Measurements from ENCODE around the gene CACNA2D4. TPM values are rescaled to one million over a fixed set of nuclear protein-coding genes. Genes with fewer than 3 reads are reported as not detected.

Gene CACNA2D4
- total RNA-seq, 1 experiment from 2014 or later, result not detected

DNA sequence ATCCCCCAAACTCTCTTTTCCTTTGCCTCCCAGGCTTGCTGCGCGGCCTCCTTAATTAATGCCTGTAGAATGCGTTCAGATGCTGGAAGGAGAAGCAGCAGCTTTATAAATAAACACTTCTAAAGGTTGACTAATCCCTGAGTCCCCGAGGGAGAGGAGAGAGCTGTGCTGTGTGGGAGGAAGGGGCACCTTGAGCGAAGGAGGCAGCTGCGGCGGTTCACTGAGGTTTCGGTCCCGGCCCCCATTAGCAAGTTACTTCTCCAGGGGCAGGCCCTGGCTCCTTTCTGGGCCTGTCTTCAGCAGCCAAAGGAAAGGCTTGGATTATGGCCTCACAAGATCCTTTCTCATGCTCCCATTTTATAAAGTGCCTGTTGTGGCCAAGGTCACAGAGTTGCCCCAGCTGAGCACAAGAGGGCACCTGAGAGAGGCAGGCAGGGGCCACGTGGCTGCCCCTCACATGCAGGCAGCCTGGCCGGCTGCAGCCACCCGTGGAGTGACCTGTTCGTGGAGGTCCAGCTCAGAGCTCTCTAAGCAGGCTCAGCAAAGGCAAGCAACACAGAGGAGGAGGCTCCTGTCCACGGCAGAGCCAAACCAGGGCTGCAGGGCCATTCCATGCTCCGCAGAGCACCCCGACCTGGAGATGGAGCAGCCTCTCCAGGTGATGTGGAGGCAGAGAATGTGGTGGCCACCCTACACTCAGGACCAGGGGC, 15.0 kb upstream of the CACNA2D4 start:
- DNase-seq, result no peak
- BruUV-seq (replicated peaks), result no TSS peak
- Histone ChIP-seq H3K27me3 (ENCODE audit: low read length) (no peaks in the 10 kb centered on the region), H2AFZ (ENCODE audit: low read length) (no peak overlapping the region), H3K4me2 (ENCODE audit: low read length) (no peak overlapping the region), H4K20me1 (ENCODE audit: low read length) (no peaks in the 10 kb centered on the region), H3K9me2 (replicated peaks; ENCODE audit: low read length) (no peaks in the 10 kb centered on the region), H3K9ac (ENCODE audit: low read length) (no peak overlapping the region), H3K9me3 (ENCODE audit: low read length) (no peaks in the 10 kb centered on the region), H3K4me1 (ENCODE audit: insufficient read depth, low read length) (peaks cover 21% of the 10 kb centered on the region), H3F3A (ENCODE audit: low read length, unreplicated experiment) (no peaks in the 10 kb centered on the region), H3K4me3 (ENCODE audit: low read length) (no peak overlapping the region), H3K79me2 (ENCODE audit: low read length) (no peaks in the 10 kb centered on the region), H3K27ac (ENCODE audit: low read length) (no peak overlapping the region), H3K36me3 (ENCODE audit: low read depth, low read length) (no peaks in the 10 kb centered on the region)
- TF ChIP-seq EZH2 (IDR thresholded peaks at IDR 0.05; ENCODE audit: low read length, unreplicated experiment) (no peak), EZH2phosphoT487 (IDR thresholded peaks at IDR 0.05; ENCODE audit: borderline replicate concordance, low read length) (no peak)
- TF ChIP-seq, protein P1, sequence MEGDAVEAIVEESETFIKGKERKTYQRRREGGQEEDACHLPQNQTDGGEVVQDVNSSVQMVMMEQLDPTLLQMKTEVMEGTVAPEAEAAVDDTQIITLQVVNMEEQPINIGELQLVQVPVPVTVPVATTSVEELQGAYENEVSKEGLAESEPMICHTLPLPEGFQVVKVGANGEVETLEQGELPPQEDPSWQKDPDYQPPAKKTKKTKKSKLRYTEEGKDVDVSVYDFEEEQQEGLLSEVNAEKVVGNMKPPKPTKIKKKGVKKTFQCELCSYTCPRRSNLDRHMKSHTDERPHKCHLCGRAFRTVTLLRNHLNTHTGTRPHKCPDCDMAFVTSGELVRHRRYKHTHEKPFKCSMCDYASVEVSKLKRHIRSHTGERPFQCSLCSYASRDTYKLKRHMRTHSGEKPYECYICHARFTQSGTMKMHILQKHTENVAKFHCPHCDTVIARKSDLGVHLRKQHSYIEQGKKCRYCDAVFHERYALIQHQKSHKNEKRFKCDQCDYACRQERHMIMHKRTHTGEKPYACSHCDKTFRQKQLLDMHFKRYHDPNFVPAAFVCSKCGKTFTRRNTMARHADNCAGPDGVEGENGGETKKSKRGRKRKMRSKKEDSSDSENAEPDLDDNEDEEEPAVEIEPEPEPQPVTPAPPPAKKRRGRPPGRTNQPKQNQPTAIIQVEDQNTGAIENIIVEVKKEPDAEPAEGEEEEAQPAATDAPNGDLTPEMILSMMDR (conservative IDR thresholded peaks at IDR 0.05; ENCODE audit: low read depth, low read length), result no peak
- ChIA-PET CTCF (no interaction called here), POLR2A (ENCODE audit: unreplicated experiment) (no interaction called here)
- intact Hi-C loops (cut with micrococcal nuclease), result loop anchor here (10.0 kb wide), 1 partner anchor 279 kb away; no protein-coding TSS in a partner anchor
- no peak for ATAC-seq

- intact Hi-C loops (cut with micrococcal nuclease), result loop anchor here (10.0 kb wide), 1 partner anchor 278 kb away; no protein-coding TSS in a partner anchor
- Histone ChIP-seq H3K4me1 (ENCODE audit: insufficient read depth, low read length) (peaks cover 19% of the 10 kb centered on the region), H4K20me1 (ENCODE audit: low read length) (no peaks in the 10 kb centered on the region), H3K4me2 (ENCODE audit: low read length) (no peak overlapping the region), H2AFZ (ENCODE audit: low read length) (no peak overlapping the region), H3K9me3 (ENCODE audit: low read length) (no peaks in the 10 kb centered on the region), H3K36me3 (ENCODE audit: low read depth, low read length) (no peaks in the 10 kb centered on the region), H3K27ac (ENCODE audit: low read length) (no peak overlapping the region), H3K27me3 (ENCODE audit: low read length) (0 out of 2 replicates have a peak, but pooled peaks cover 5% of the 10 kb centered on the region), H3K4me3 (ENCODE audit: low read length) (no peak overlapping the region), H3K9me2 (replicated peaks; ENCODE audit: low read length) (no peaks in the 10 kb centered on the region), H3K79me2 (ENCODE audit: low read length) (no peaks in the 10 kb centered on the region), H3K9ac (ENCODE audit: low read length) (no peak overlapping the region), H3F3A (ENCODE audit: low read length, unreplicated experiment) (no peaks in the 10 kb centered on the region)
- ChIA-PET POLR2A (ENCODE audit: unreplicated experiment) (no interaction called here), CTCF (no interaction called here)
- BruUV-seq (replicated peaks), result no TSS peak
- no peak for DNase-seq
- TF ChIP-seq EZH2phosphoT487 (IDR thresholded peaks at IDR 0.05; ENCODE audit: borderline replicate concordance, low read length) (no peak), EZH2 (IDR thresholded peaks at IDR 0.05; ENCODE audit: low read length, unreplicated experiment) (no peak)
- TF ChIP-seq, protein P1 (conservative IDR thresholded peaks at IDR 0.05; ENCODE audit: low read depth, low read length), result no peak
- no peak for ATAC-seq
These were observed 13.9 kb upstream of the CACNA2D4 start for GRCh38 chr12:1932264-1932777.

DNA sequence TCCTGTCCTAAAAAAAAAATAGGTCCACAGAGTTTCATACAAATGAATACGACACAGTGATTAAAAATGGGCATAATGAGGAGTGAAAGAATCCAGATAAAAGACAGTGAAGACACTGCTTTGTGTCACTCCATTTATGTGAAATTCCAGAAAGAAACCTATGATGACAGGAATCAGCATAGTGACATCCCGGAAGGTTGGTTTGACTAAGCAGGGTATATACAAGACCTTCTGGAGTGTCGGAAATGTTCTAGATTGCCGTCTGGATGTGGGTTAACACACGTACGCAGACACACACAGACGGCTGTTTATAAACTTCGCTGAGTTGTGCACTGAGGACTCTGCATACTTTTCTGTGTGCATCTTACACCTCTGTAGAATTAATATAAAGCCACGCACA, 13.2 kb upstream of the CACNA2D4 start:
- no peak for DNase-seq
- ChIA-PET CTCF (no interaction called here), POLR2A (ENCODE audit: unreplicated experiment) (no interaction called here)
- Histone ChIP-seq H3K4me1 (ENCODE audit: insufficient read depth, low read length) (peaks cover 12% of the 10 kb centered on the region), H3K79me2 (ENCODE audit: low read length) (no peaks in the 10 kb centered on the region), H3K9me3 (ENCODE audit: low read length) (no peaks in the 10 kb centered on the region), H2AFZ (ENCODE audit: low read length) (no peak overlapping the region), H3K27ac (ENCODE audit: low read length) (no peak overlapping the region), H3F3A (ENCODE audit: low read length, unreplicated experiment) (no peaks in the 10 kb centered on the region), H4K20me1 (ENCODE audit: low read length) (no peaks in the 10 kb centered on the region), H3K4me2 (ENCODE audit: low read length) (no peak overlapping the region), H3K36me3 (ENCODE audit: low read depth, low read length) (no peaks in the 10 kb centered on the region), H3K9me2 (replicated peaks; ENCODE audit: low read length) (no peaks in the 10 kb centered on the region), H3K27me3 (ENCODE audit: low read length) (peaks cover 5% of the 10 kb centered on the region; the same call in 1 of the 2 replicates), H3K4me3 (ENCODE audit: low read length) (no peak overlapping the region), H3K9ac (ENCODE audit: low read length) (no peak overlapping the region)
- ATAC-seq, result no peak
- no peak for TF ChIP-seq EZH2phosphoT487 (IDR thresholded peaks at IDR 0.05; ENCODE audit: borderline replicate concordance, low read length)
- TF ChIP-seq, protein P1 (conservative IDR thresholded peaks at IDR 0.05; ENCODE audit: low read depth, low read length), result no peak
- TF ChIP-seq EZH2 (IDR thresholded peaks at IDR 0.05; ENCODE audit: low read length, unreplicated experiment), result no peak
- BruUV-seq (replicated peaks), result no TSS peak
- intact Hi-C loops (cut with micrococcal nuclease), result loop anchor here (10.0 kb wide), 1 partner anchor 277 kb away; no protein-coding TSS in a partner anchor
